Measurements from ENCODE around the gene TRABD2A. TPM values are rescaled to one million over a fixed set of nuclear protein-coding genes. Genes with fewer than 3 reads are reported as not detected.

The TRABD2A gene
- total and polyA plus RNA-seq, 8 donors, result 0.29 to 109 (median 0.58) TPM; not detected in 1

GRCh38 chr2:84866122-84866521 lies 14.8 kb downstream of the TRABD2A start:
- WGBS, 5 donors, result 78 to 92% (median 85%) methylated on average over 3 of the region's 3 CpGs
- no peaks in the 10 kb centered on the region for H3K4me1 ChIP-seq
- intact Hi-C loops (cut with DNase I; ENCODE audit: low total_unique reads), result loop anchor here (10.0 kb wide), 1 partner anchor 211 kb away; no protein-coding TSS in a partner anchor
- H3K27me3 ChIP-seq, result no peaks in the 10 kb centered on the region
- no peak overlapping the region for H3K27ac ChIP-seq
- TF ChIP-seq POLR2AphosphoS5 (IDR thresholded peaks at IDR 0.05), result no peak
- TF ChIP-seq, protein P1, sequence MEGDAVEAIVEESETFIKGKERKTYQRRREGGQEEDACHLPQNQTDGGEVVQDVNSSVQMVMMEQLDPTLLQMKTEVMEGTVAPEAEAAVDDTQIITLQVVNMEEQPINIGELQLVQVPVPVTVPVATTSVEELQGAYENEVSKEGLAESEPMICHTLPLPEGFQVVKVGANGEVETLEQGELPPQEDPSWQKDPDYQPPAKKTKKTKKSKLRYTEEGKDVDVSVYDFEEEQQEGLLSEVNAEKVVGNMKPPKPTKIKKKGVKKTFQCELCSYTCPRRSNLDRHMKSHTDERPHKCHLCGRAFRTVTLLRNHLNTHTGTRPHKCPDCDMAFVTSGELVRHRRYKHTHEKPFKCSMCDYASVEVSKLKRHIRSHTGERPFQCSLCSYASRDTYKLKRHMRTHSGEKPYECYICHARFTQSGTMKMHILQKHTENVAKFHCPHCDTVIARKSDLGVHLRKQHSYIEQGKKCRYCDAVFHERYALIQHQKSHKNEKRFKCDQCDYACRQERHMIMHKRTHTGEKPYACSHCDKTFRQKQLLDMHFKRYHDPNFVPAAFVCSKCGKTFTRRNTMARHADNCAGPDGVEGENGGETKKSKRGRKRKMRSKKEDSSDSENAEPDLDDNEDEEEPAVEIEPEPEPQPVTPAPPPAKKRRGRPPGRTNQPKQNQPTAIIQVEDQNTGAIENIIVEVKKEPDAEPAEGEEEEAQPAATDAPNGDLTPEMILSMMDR (IDR thresholded peaks at IDR 0.05), result no peak
- no peak for TF ChIP-seq POLR2A (IDR thresholded peaks at IDR 0.05)
- no peak overlapping the region for H3K4me3 ChIP-seq
- H3K36me3 ChIP-seq, result no peaks in the 10 kb centered on the region
- DNase-seq, result no peak
- H3K9me3 ChIP-seq, result no peaks in the 10 kb centered on the region

- no peaks in the 10 kb centered on the region for H3K36me3 ChIP-seq
- intact Hi-C loops (cut with DNase I; ENCODE audit: low total_unique reads), result loop anchor here (10.0 kb wide), 1 partner anchor 210 kb away; no protein-coding TSS in a partner anchor
- TF ChIP-seq POLR2A (IDR thresholded peaks at IDR 0.05), result no peak
- TF ChIP-seq POLR2AphosphoS5 (IDR thresholded peaks at IDR 0.05), result no peak
- no peak for TF ChIP-seq EP300 (IDR thresholded peaks at IDR 0.05)
- TF ChIP-seq, protein P1 (IDR thresholded peaks at IDR 0.05), result no peak
- H3K4me1 ChIP-seq, result no peaks in the 10 kb centered on the region
- WGBS, 5 donors, result 59 to 84% (median 72%) methylated on average over 6 of the region's 6 CpGs
- no peak for DNase-seq
- no peak overlapping the region for H3K27ac ChIP-seq
- H3K9me3 ChIP-seq, result no peaks in the 10 kb centered on the region
- H3K4me3 ChIP-seq, result no peak overlapping the region
- no peaks in the 10 kb centered on the region for H3K27me3 ChIP-seq
Observed at GRCh38 chr2:84865181-84865783, 15.6 kb downstream of the TRABD2A start.

GRCh38 chr2:84862006-84862405 lies 18.9 kb downstream of the TRABD2A start:
- H3K27ac ChIP-seq, result no peak overlapping the region
- 77 to 90% (median 85%) methylated on average over 6 of the region's 6 CpGs for WGBS, 5 donors
- no peaks in the 10 kb centered on the region for H3K36me3 ChIP-seq
- H3K4me1 ChIP-seq, result no peaks in the 10 kb centered on the region
- intact Hi-C loops (cut with DNase I; ENCODE audit: low total_unique reads), result loop anchor here (10.0 kb wide), 1 partner anchor 207 kb away; no protein-coding TSS in a partner anchor
- H3K4me3 ChIP-seq, result no peak overlapping the region
- H3K27me3 ChIP-seq, result no peaks in the 10 kb centered on the region
- no peak for DNase-seq
- TF ChIP-seq EP300 (IDR thresholded peaks at IDR 0.05), result no peak
- TF ChIP-seq POLR2AphosphoS5 (IDR thresholded peaks at IDR 0.05), result no peak
- TF ChIP-seq POLR2A (IDR thresholded peaks at IDR 0.05), result no peak
- TF ChIP-seq, protein P1 (IDR thresholded peaks at IDR 0.05), result no peak
- H3K9me3 ChIP-seq, result no peaks in the 10 kb centered on the region

DNA sequence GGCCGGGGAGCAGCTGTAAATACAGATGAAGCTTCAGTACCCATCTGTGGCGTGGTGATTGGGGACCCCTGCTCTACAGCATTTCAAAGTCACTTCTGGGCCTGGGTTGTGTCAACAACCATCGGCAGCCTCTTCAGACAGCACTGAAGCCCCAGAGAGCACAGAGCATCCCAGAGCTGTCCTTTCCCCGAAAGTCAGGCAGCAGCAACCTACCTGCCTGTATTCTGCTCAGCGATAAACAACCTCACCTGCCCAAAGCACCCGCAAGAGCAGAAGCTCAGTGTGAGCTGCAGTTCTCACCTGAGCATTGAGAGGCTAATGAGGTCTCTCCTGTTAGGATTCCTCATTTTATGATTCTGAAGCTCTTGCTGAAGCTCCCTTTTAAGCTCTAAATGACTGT lies 19.3 kb downstream of the TRABD2A start:
- H3K36me3 ChIP-seq, result no peaks in the 10 kb centered on the region
- no peak overlapping the region for H3K4me3 ChIP-seq
- H3K4me1 ChIP-seq, result no peaks in the 10 kb centered on the region
- intact Hi-C loops (cut with DNase I; ENCODE audit: low total_unique reads), result loop anchor here (10.0 kb wide), 1 partner anchor 207 kb away; no protein-coding TSS in a partner anchor
- WGBS, 5 donors, result 75 to 83% (median 78%) methylated on average over 5 to 6 of the region's 6 CpGs
- no peaks in the 10 kb centered on the region for H3K27me3 ChIP-seq
- TF ChIP-seq POLR2A (IDR thresholded peaks at IDR 0.05), result no peak
- no peak for TF ChIP-seq POLR2AphosphoS5 (IDR thresholded peaks at IDR 0.05)
- TF ChIP-seq, protein P1 (IDR thresholded peaks at IDR 0.05), result no peak
- no peak for TF ChIP-seq EP300 (IDR thresholded peaks at IDR 0.05)
- no peaks in the 10 kb centered on the region for H3K9me3 ChIP-seq
- H3K27ac ChIP-seq, result no peak overlapping the region
- DNase-seq, result no peak

Measured in stomach (tissue), 9 donors.